BLaER1 treated with 17β-estradiol and CSF1 and Interleukin-3, amounts not matched to agents 10 nM and 100 nM (cell line): Measurements from ENCODE around the gene DCAF4.
A peak's percentile ranks its signal among the peaks of the same experiment; 100 is the strongest.

ENCODE experiments used
- H3K27ac ChIP-seq, 11 experiments: shearing (Covaris generic); formaldehyde crosslinking; 2 replicates each; pipeline ENCODE4 v1.8.1; 2022
- H3K27me3 ChIP-seq, 11 experiments: shearing (Covaris generic); formaldehyde crosslinking; 2 replicates each; pipeline ENCODE4 v1.8.1; 2022
- H3K36me3 ChIP-seq, 11 experiments: shearing (Covaris generic); formaldehyde crosslinking; 2 replicates each; pipeline ENCODE4 v1.8.1; 2022
- H3K4me1 ChIP-seq, 10 experiments: shearing (Covaris generic); formaldehyde crosslinking; 2 replicates each; pipeline ENCODE4 v1.8.1; 2022
- H3K4me2 ChIP-seq, 11 experiments: shearing (Covaris generic); formaldehyde crosslinking; 2 replicates each; pipeline ENCODE4 v1.8.1; 2022
- H3K4me3 ChIP-seq, 10 experiments: shearing (Covaris generic); formaldehyde crosslinking; 2 replicates each; pipeline ENCODE4 v1.8.1; 2022
- H3K9ac ChIP-seq, 11 experiments: shearing (Covaris generic); formaldehyde crosslinking; 2 replicates each; pipeline ENCODE4 v1.8.1; 2022
- H3K9me3 ChIP-seq, 11 experiments: shearing (Covaris generic); formaldehyde crosslinking; replicated peaks in 1 of 11; 2 replicates each; pipeline ENCODE4 v1.8.1; 2022
- H4K20me1 ChIP-seq, 11 experiments: shearing (Covaris generic); formaldehyde crosslinking; 2 replicates each; pipeline ENCODE4 v1.8.1; 2022
- Cebpa-rat ChIP-seq, 11 experiments: shearing (Covaris generic); IDR thresholded peaks; 2 replicates each; pipeline ENCODE4 v1.8.1; 2022

DCAF4 gene

GRCh38 chr14:72926292-72927028, at the start of gene DCAF4:
DCAF4 (plus strand) TSS chr14:72926464; CDS start chr14:72937979, 11,515 bp downstream.
- H3K36me3 ChIP-seq = peaks cover 0 to 23% (median 18%) of the 10 kb centered on the region in 11 experiments; a peak in 18 of 22 replicates
- peak within 1 kb of the TSS; percentile 82 to 97 (median 89) for H3K4me2 ChIP-seq
- peak within 1 kb of the TSS; percentile 70 to 92 (median 87); a peak in 21 of 22 replicates for H3K9ac ChIP-seq
- no peak for TF ChIP-seq Cebpa-rat (IDR thresholded peaks at IDR 0.05)
- peaks cover 13 to 33% (median 16%) of the 10 kb centered on the region in 10 experiments for H3K4me1 ChIP-seq
- peaks cover 0 to 41% (median 3%) of the 10 kb centered on the region in 11 experiments; a peak in 11 of 22 replicates for H4K20me1 ChIP-seq
- peaks cover 0 to 15% (median 5%) of the 10 kb centered on the region in 11 experiments; a peak in 4 of 22 replicates for H3K9me3 ChIP-seq
- peak within 1 kb of the TSS; percentile 68 to 94 (median 82) for H3K4me3 ChIP-seq
- H3K27ac ChIP-seq = peak within 1 kb of the TSS in 10 of 11 experiments; percentile 63 to 91 (median 82); a peak in 20 of 22 replicates
- H3K27me3 ChIP-seq = no peaks in the 10 kb centered on the region

GRCh38 chr14:72876710-72877063, 49.6 kb upstream of the DCAF4 start:
- H3K4me2 ChIP-seq = 0 out of 22 replicates have a peak overlapping the region, but pooled peaks of 1 of the 11 experiments have one; percentile 0
- TF ChIP-seq Cebpa-rat (IDR thresholded peaks at IDR 0.05) = no peak
- no peaks in the 10 kb centered on the region for H4K20me1 ChIP-seq
- H3K36me3 ChIP-seq = no peaks in the 10 kb centered on the region
- H3K4me3 ChIP-seq = no peak overlapping the region
- H3K9ac ChIP-seq = no peak overlapping the region
- H3K4me1 ChIP-seq = peaks cover 0 to 33% (median 0%) of the 10 kb centered on the region in 10 experiments; a peak in 8 of 20 replicates
- H3K9me3 ChIP-seq = peaks cover 7 to 14% (median 7%) of the 10 kb centered on the region in 11 experiments
- no peaks in the 10 kb centered on the region for H3K27me3 ChIP-seq
- no peak overlapping the region for H3K27ac ChIP-seq

GRCh38 chr14:72878746-72879145, 47.5 kb upstream of the DCAF4 start:
- H3K4me3 ChIP-seq = no peak overlapping the region
- no peak overlapping the region for H3K4me2 ChIP-seq
- no peak overlapping the region for H3K27ac ChIP-seq
- H3K36me3 ChIP-seq = no peaks in the 10 kb centered on the region
- no peaks in the 10 kb centered on the region for H4K20me1 ChIP-seq
- H3K27me3 ChIP-seq = no peaks in the 10 kb centered on the region
- H3K9me3 ChIP-seq = peaks cover 0 to 6% (median 0%) of the 10 kb centered on the region in 11 experiments; a peak in 4 of 22 replicates
- no peak overlapping the region for H3K9ac ChIP-seq
- no peak for TF ChIP-seq Cebpa-rat (IDR thresholded peaks at IDR 0.05)
- H3K4me1 ChIP-seq = peaks cover 0 to 43% (median 0%) of the 10 kb centered on the region in 10 experiments; a peak in 8 of 20 replicates

GRCh38 chr14:72879431-72879830, 46.8 kb upstream of the DCAF4 start:
- TF ChIP-seq Cebpa-rat (IDR thresholded peaks at IDR 0.05) = no peak
- no peaks in the 10 kb centered on the region for H3K27me3 ChIP-seq
- H3K4me1 ChIP-seq = peaks cover 0 to 43% (median 0%) of the 10 kb centered on the region in 10 experiments; a peak in 8 of 20 replicates
- no peak overlapping the region for H3K4me2 ChIP-seq
- no peaks in the 10 kb centered on the region for H4K20me1 ChIP-seq
- H3K36me3 ChIP-seq = no peaks in the 10 kb centered on the region
- H3K4me3 ChIP-seq = no peak overlapping the region
- no peak overlapping the region for H3K27ac ChIP-seq
- peaks cover 0 to 2% (median 0%) of the 10 kb centered on the region in 11 experiments; a peak in 3 of 22 replicates for H3K9me3 ChIP-seq
- H3K9ac ChIP-seq = no peak overlapping the region

- H4K20me1 ChIP-seq = no peaks in the 10 kb centered on the region
- H3K9ac ChIP-seq = no peak overlapping the region
- H3K4me2 ChIP-seq = peak overlapping the region in 3 of 11 experiments; percentile 7 to 46 (median 42); a peak in 5 of 22 replicates
Measured at GRCh38 chr14:72880164-72880563, 46.1 kb upstream of the DCAF4 start.

GRCh38 chr14:72880820-72881219, 45.4 kb upstream of the DCAF4 start:
- peak overlapping the region in 3 of 11 experiments; percentile 7 to 46 (median 42); a peak in 5 of 22 replicates for H3K4me2 ChIP-seq
- H3K9ac ChIP-seq = no peak overlapping the region
- no peak overlapping the region for H3K27ac ChIP-seq
- H3K4me1 ChIP-seq = peaks cover 0 to 31% (median under 1%) of the 10 kb centered on the region in 10 experiments; a peak in 8 of 20 replicates
- no peaks in the 10 kb centered on the region for H3K9me3 ChIP-seq
- H3K4me3 ChIP-seq = no peak overlapping the region
- no peaks in the 10 kb centered on the region for H4K20me1 ChIP-seq
- no peaks in the 10 kb centered on the region for H3K36me3 ChIP-seq
- TF ChIP-seq Cebpa-rat (IDR thresholded peaks at IDR 0.05) = no peak
- no peaks in the 10 kb centered on the region for H3K27me3 ChIP-seq

More at GRCh38 chr14:72880164-72880563, 46.1 kb upstream of the DCAF4 start:
- Histone ChIP-seq H3K27ac (no peak overlapping the region), H3K4me1 (peaks cover 0 to 36% (median 0%) of the 10 kb centered on the region in 10 experiments; a peak in 8 of 20 replicates), H3K36me3 (no peaks in the 10 kb centered on the region), H3K27me3 (no peaks in the 10 kb centered on the region), H3K4me3 (no peak overlapping the region), H3K9me3 (no peaks in the 10 kb centered on the region)
- no peak for TF ChIP-seq Cebpa-rat (IDR thresholded peaks at IDR 0.05)

GRCh38 chr14:72881543-72881942, 44.7 kb upstream of the DCAF4 start:
- Histone ChIP-seq H3K9me3 (no peaks in the 10 kb centered on the region), H3K36me3 (no peaks in the 10 kb centered on the region), H3K9ac (no peak overlapping the region), H3K4me3 (no peak overlapping the region), H3K4me2 (peak overlapping the region in 2 of 11 experiments; percentile 42 to 46; a peak in 4 of 22 replicates), H4K20me1 (no peaks in the 10 kb centered on the region), H3K27ac (no peak overlapping the region), H3K27me3 (no peaks in the 10 kb centered on the region), H3K4me1 (peaks cover 0 to 25% (median 7%) of the 10 kb centered on the region in 10 experiments; a peak in 10 of 20 replicates)
- no peak for TF ChIP-seq Cebpa-rat (IDR thresholded peaks at IDR 0.05)

- no peak overlapping the region for H3K9ac ChIP-seq
- no peak overlapping the region for H3K27ac ChIP-seq
- H4K20me1 ChIP-seq = no peaks in the 10 kb centered on the region
- no peak overlapping the region for H3K4me3 ChIP-seq
- H3K4me2 ChIP-seq = peak overlapping the region in 2 of 11 experiments; percentile 9 to 46; a peak in 3 of 22 replicates
- H3K27me3 ChIP-seq = peaks cover 0 to under 1% (median 0%) of the 10 kb centered on the region in 11 experiments; a peak in 2 of 22 replicates
- no peaks in the 10 kb centered on the region for H3K9me3 ChIP-seq
- no peaks in the 10 kb centered on the region for H3K36me3 ChIP-seq
- peaks cover 0 to 25% (median 7%) of the 10 kb centered on the region in 10 experiments; a peak in 10 of 20 replicates for H3K4me1 ChIP-seq
- no peak for TF ChIP-seq Cebpa-rat (IDR thresholded peaks at IDR 0.05)
Measured at GRCh38 chr14:72882047-72882446, 44.2 kb upstream of the DCAF4 start.

GRCh38 chr14:72882463-72882862, 43.8 kb upstream of the DCAF4 start:
- H3K9me3 ChIP-seq = no peaks in the 10 kb centered on the region
- H3K9ac ChIP-seq = no peak overlapping the region
- H3K4me2 ChIP-seq = peak overlapping the region in 2 of 11 experiments; percentile 9 to 46; a peak in 3 of 22 replicates
- no peak overlapping the region for H3K27ac ChIP-seq
- peaks cover 0 to 25% (median 7%) of the 10 kb centered on the region in 10 experiments; a peak in 10 of 20 replicates for H3K4me1 ChIP-seq
- H3K36me3 ChIP-seq = no peaks in the 10 kb centered on the region
- H3K27me3 ChIP-seq = peaks cover 0 to 5% (median 0%) of the 10 kb centered on the region in 11 experiments; a peak in 2 of 22 replicates
- no peaks in the 10 kb centered on the region for H4K20me1 ChIP-seq
- H3K4me3 ChIP-seq = no peak overlapping the region
- TF ChIP-seq Cebpa-rat (IDR thresholded peaks at IDR 0.05) = no peak
